Activated CD8-positive, alpha-beta memory T cell treated with anti-CD3 and anti-CD28 coated beads, Interleukin-2, amount 50 U/mL, for 24 hours (primary cell): ENCODE measurements around the gene EFCAB6.

Experiments
- DNase-seq: peaks from one replicate; pipeline ENCODE4 v3.0.0-alpha.2; 2020; ENCODE audit errors: extremely low read depth

The EFCAB6 gene

DNA sequence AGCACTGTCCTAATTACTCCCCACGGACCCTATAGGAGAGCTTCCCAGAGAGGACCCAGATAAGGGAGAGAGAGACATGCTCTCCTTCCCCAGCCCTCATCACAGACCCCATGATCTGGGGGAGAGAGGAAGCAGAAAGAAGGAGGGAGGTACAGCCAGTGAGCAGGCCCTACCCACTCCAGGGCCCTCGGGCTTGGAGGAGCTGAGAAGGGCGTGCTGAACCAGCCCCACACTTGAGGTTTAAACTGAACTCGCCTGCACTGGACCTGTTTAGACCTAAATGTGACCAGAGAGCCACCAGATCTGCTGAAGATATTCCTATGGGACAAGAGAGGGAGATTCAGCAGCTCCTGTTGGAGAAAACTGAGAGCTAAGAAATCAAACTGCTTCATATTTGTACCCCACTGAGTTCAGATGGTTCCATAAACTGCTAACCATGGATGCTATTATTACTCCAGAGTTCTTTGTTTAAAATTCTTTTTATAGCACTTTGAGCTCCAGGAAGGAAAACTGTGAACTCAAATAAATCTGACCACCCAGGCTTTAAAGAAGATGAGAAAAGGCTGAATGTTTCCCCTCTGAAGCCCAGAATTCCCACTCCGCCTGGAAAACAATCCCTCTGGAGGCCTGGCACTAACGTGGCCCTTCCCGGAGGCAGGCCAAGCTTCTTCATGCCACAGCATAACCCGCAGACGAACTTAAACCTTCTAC is 67.2 kb downstream of the EFCAB6 start:
- no peak for DNase-seq

DNA sequence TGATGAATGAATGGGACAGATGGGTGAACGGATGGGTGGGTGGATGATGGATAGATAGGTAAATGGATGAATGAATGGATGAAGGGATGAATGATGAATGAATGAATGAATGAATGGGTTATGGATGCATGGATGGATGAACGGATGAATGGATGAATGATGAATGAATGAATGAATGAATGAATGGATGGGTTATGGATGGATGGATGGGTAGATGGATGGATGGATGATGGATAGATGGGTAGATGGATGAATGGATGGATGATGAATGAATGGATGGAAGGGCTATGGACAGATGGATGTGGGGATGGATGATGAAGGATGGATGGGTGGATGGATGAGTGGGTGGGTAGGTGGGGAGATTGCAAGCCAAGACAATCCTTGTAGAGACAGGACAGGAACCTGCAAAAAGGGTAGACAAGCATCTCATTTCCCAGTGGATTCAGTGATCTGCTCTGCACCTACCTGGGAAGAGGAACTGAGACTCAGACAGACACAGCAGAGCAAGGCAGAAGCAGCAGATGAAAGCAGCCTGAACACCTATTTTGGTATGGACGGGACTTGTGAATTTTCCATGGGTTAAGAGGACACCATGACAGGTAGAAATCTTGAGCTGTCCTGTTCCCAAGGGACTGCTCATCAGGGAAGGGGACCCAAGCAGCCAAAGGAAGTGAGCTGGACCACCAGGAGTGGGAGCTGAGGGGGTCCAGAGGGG is 68.0 kb downstream of the EFCAB6 start:
- DNase-seq: no peak

DNA sequence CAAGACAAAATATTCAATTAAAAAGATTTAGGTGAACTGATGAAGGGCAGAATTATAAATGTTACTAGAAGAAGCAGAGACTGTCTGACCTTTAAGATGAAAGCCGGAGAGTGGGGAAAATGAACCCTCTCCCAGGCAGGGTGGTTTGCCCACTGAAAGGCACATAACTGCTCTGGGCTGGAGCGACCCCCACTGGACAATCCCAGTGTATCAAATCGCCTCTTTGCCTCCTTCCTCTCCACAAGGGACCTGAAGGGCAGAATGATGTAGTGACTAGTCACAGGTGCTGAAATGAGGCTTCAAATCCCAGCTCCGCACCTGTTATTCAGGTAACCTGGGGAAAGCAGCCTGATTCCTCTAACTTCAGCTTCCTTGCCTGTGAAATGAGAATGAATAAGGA is 69.0 kb downstream of the EFCAB6 start:
- DNase-seq: no peak

DNA sequence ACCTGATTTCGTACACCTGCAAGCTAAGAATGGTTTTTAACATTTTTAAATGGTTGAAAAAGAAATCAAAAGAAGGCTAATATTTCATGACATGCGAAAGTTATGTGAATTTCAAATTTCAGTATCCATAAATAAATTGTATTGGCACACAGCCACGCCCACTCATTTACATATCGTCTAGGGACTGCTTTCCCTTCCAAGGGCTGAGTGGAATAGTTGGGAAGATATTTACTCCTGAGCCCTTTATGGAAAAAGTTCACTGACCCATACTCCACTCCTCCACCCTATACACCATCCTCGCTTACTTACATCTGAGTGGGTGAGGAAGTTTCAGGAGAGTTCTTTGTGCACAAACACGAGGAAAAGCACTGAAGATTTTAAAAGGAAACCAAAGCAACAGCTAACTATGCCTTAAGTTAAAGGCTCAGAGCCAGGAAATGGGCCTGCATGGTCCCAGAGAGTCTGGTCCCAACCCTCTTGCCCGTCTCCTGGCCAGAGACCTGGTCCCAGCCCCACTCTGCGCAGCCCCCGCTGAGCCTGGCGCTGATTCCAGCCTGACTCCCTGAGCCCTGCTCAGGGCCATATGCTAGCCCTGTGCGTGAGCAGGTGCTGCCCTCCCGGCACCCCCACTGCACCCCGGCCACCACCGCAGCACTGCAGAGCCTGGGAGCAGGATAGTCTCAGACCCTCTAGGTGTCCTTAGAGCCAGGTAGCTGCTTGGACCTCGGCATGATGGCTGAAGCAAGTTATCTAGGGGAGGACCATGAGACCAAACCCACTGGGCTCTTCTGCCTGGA is 69.8 kb downstream of the EFCAB6 start:
- DNase-seq: no peak

DNA sequence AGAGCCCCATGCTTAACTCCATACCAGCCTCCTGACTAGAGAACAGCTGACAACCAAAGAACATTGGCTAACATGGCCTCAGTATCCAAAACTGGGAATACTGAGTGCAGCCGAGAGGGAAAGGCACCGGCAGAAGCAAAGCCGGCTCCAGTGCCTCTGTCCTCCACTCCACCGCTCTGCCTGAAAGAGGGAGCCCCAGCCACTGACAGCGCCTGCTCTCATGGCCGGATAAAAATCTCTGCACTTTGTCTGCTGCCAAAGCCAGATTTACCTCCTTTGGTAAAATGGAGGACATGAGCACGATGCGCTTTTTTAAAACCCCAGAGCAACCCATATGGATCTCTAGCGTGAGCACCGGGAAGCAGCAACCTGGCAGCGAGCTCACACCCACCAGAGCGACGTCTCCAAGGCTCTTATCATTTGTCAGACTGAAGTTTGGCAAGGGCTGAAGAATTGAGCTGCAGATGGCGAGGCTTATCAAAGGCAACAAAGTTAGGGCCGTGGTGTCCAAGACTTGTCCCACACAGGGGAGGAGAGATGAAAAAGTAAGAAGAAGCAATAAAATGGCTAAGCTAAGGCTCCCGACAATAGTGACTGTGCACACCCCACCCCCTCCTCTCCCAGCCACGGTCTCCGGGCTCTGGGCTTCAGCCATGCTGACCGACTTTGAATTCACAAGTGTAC is 71.4 kb downstream of the EFCAB6 start:
- DNase-seq: no peak

DNA sequence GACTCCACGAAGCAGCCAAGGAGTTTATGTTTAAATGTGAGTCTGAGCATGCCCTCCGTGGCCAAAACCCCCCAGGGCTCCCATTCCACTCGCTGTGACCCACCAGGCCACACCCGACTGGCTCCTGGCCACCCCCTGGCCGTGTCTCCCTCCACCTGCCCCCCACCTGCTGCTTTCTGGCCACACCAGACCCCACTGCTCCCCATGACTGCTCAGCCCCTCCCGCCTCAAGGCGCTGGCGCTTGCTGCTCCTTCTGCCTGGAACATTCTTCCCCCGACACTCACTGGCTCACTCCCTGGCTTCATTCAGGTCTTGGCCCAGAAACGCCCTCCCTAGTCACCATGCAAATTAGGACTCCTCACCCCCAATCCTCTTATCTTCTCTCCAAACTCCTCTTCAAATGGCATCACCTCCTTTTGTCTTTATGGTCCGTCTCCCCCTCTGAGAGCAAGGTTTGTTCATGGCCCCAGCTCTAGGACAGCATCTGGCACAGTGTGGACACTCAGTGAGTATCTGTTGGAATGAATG is 72.2 kb downstream of the EFCAB6 start:
- no peak for DNase-seq

DNA sequence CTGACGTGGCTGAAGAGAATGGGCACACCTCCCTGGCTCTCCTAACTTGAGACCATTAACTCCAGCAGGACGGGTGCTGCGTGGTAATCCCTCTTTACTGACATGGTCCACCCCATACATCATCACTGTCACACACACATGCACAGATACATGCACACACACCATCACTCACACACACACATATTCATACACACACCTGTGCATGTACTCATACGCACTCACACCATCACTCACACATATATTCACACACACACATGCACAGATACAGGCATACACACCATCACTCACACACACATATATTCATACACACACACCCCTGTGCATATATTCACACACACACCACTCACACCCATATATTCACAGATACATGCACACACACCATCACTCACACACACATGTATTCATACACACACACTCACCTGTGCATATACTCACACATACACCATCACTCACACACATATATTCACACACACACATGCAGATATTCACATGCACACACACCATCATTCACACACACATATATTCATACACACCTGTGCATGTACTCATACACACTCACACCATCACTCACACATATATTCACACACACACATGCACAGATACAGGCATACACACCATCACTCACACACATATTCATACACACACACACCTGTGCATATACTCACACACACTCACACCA is 74.8 kb downstream of the EFCAB6 start:
- DNase-seq: no peak

DNA sequence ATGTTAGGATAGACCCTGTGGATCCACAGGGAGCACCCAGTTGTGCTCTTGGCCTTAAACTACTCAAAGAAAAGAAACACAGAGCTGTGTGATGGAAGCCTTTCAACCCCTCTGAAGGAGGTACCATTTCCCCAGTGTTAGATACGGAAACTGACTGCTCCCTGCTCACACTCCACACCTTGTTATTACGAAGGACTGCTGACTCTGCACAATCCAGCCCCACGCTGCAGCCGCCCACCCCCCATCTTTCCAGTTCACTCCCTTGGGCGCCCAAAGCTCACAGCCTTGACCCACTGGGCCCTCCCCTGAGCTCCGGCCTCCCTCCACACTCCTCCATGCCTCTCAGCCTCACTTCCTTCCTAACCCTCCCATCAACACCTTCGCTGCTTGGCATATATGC is 75.5 kb downstream of the EFCAB6 start:
- no peak for DNase-seq

DNA sequence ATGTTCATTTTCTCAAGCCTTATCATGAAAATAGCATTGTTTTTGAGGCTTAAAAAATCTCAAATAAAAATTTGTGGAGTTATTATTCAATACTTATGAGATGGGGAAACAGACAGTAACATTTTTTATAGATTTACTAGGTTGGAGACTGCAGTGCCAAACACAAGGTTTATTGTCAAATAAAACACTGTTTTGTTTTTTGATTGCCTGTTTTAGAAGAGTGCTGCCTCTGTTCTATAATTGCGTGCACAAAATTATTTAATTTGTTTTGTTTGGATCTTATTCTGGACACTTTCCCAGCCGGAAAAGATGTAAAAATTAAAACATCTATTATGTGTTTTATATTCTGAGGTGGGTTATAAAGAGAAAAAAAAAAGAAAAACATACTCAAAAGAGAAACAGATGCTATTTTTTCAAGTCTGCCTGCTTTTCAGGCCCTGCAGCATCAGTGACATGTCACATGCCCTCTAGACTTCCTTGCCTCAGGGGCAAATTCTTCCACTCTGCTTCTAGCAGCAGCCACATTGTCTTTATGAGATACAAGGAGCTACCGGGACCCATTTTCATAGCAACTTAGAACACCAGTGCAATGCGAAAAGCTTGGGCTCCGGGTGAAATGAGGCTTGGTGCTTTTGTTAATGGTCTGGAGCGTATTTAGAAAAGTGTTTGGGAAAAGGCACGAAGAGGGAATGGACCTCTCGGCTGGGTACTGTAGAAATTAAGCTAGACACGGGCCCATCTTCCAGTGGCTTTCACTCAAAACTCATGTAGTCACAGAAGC is 77.5 kb downstream of the EFCAB6 start:
- DNase-seq: no peak

DNA sequence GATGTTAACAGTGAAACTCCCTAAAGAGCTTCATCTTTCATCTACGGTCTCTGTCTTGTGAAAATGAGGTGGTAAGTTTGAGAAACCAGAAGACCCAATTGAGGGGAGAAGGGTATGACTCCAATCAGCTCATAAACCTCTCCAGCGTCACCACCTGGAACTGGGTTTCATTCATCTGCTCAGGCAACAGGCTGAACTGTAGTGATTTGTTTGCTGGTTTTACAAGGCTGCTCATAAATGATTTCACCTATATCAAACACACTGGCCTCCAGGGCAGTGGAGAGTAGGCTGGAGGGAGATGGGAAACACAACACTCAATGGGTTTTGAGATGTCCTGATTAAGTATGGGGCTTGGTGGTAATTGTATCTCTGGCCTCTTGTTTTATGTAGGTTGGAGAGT is 79.0 kb downstream of the EFCAB6 start:
- no peak for DNase-seq

DNA sequence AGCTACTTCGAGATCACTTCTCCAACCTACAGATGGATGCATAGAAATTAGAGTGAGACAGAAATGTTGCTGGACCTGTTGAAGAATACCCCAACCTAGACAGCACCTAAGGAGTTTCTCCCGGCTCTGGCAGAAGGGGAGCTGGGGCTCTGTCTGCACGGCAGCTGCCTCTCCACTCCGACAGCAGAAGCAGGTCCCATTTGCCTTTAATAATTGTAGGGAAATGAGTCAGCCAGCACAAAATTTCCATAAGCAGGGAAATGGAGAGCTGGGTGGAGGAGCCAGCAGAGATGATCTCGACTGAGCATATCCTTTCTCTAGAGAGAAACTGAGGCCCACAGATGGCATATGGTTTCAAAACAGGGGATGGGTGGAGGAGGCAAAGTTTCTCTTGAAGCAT is 80.1 kb downstream of the EFCAB6 start:
- DNase-seq: no peak

DNA sequence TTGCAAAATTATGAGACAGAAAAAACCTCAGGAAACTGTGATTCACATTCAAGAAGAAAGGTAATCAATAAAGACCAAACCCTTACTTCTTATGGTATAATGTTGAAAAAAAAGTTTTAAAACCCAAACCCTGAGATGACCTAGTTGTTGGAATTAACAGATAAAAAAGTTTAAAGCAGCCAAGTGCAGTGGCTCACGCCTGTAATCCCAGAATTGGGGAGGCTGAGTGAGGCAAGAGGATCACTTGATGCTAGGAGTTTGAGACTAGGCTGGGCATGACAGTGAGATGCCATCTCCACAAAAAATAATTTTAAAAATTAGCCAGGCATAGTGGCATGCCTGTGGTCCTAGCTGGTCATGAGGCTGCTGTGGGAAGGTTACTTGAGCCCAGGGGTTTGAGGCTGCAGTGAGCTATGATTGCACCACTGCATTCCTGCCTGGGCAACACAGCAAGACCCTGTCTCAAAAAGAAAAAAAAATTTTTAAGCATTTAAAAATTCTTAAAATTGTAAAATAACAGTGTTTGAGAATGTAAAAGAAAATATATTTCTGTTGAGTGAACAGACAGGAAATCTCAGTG is 85.1 kb downstream of the EFCAB6 start:
- no peak for DNase-seq

DNA sequence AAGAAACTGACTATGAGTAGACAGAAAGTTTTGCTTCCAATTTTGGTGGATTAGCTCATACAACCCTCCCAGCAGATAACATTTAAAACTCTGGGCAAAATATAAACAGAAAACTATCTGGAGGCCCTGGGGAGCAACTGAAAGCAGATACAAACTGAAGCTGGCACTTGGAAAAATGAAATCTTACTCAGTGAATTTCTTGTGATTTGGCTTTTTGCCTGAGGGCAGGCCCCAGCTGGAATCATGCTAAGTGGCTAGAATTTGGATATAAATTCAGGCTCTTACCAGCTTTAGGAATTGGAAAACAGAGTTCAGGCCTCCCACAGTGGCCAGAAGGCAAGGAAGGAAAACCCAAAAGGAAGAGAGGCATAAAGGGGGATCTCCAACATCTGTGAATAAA is 85.8 kb downstream of the EFCAB6 start:
- no peak for DNase-seq

DNA sequence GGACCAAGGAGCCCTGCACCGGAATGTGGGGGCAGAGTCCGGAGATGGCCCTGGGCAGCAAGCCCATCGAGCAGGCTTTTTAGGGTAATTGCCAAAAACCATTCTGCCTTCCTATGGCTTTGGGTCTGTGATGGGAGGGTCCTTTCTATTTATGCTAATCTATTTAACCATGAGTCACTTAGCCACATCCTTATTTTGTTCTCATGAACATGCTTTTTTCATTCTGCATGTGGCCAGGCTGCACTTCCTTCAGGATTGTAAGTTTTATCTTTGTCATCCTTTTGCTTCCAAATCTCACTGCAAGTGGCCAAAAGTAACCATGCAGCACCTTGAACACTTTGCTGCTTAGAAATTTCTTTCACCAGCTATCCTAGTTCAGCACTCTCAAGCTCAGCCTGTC is 88.3 kb downstream of the EFCAB6 start:
- no peak for DNase-seq

DNA sequence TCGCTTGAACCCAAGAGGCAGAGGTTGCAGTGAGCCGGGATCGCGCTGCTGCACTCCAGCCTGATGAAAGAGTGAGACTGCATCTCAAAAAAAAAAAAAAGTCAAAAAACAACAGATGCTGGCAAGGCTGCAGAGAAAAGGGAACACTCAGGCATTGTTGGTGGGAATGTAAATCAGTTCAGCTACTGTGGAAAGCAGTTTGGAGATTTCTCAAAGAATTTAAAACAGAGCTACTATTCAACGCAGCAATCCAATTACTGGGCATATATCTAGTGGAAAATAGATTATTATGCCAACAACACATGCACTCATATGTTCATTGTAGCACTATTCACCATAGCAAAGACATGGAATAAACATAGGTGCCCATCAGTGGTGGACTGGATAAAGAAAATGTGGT is 89.7 kb downstream of the EFCAB6 start:
- no peak for DNase-seq

DNA sequence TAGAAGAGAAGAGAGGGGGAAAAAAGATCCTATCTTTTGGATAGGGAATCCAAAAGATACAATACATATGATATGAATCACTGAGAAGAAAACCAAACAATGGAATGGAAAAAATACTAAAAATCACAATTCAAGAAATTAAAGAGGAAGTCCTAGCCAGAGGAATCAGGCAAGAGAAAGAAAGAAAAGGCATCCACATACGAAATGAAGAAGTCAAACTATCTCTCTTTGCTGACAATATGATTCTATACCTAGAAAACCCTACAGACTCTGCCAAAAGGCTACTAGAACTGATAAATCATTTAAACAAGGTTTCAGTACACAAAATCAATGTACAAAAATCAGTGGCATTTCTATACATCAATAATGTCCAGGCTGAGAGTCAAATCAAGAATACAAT is 91.4 kb downstream of the EFCAB6 start:
- no peak for DNase-seq

DNA sequence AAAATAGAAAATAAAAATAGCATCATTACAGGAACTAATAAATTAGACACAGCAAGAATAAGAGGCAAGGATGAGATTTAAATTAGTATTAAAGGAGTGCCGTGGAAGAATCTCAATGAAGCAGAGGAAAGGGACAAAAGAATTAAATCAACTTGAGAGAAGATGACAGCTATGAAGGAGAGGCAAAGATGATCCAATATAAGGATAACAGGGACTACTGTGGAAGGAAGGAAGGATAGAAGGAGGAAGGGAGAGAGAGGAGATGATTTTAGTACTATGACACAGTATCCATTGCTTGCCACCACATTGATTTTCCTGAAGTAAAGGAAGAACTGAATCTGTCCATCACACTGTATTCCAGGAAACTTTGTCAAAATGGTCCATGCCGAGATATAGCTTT is 98.0 kb downstream of the EFCAB6 start:
- DNase-seq: no peak

DNA sequence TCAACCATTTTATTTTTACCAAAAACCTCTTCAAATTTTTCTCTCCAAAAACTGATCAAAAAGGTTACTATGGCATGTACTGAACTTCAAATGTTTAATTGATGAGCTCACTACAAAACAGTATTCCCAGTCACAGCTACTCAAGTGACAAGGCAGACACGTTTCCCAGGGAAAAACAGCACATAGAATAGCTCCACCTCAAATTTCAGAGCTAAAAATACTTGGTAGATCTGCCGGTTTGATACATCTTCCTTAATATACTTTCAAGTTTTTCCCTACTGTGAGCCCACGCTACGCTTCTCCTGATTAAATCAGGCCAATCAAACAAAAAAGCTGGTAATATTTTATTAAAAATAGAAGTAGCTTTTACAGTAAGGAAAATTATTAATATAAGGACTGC is 100.4 kb downstream of the EFCAB6 start:
- no peak for DNase-seq

DNA sequence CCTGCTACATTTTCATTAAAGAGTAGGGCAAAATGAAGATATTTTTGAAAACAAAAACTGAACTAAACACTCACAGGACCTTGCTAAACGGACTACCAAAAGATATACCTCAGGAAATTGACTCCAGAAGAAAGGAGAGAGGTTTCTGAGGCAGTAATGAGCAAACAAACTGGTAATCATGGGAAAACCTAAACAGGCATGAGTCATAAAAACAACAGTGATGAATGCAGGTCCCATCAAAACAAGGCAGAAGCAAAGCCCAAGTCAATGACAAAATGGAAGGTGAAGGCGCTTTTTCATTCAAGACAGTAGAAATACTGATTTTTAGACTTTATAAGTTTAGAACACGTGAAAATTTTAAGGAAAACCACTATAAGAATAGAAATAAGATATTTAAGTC is 104.5 kb downstream of the EFCAB6 start:
- no peak for DNase-seq

DNA sequence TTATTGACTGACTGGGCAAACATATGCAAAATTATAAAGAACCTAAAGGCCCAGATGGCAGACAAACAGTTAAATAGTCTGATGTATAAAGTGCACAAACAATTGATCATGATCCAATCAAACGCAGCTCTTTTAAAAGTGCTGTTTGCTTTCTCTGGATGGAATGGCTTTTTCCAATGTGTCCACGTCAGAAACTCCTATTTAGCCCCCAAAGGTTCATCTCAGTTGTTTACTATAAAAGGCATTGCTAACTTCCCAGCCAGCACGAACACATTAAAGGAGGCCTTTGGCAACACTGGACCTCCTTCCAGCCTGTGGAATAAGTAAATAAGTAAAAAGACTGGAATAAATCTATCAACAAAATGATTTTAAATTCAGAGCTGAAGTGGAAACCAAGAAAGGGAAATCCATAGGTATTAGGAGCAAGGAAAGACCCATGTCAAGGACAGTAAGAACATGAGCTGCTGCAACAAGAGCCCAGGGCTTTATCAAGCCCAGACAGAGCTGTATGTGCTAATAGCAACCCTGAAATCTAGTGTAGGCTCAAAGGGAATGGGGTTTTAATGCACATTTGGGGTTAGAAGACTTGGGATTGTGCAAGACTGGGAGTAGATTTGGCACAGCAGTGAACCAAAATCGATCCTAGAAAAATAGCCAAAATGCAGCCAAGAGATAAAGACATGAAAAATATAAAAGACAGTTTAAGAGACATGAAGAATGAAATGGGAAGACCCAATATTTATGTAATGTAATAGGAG is 105.4 kb downstream of the EFCAB6 start:
- no peak for DNase-seq
